HG03139 (cell line): ENCODE results near the gene ATAD3C.
"Not testable (repeated sequence)": the region's sequence is repeated elsewhere in the genome, so short reads cannot be mapped to it uniquely, and the experiment has no call there.

Source experiments
- ATAC-seq: cut with Tn5 transposase; IDR thresholded peaks from one replicate; pipeline ENCODE4 v1.9.1; 2021; ENCODE audit not compliant: unreplicated experiment

The ATAD3C gene

GRCh38 chr1:1418464-1419362, 30.8 kb upstream of the ATAD3C start:
- ATAC-seq, result no peak

- no peak for ATAC-seq
Measured at GRCh38 chr1:1419363-1419812, 30.1 kb upstream of the ATAD3C start.

GRCh38 chr1:1419813-1420653, 29.5 kb upstream of the ATAD3C start:
- no peak for ATAC-seq

- no peak for ATAC-seq
Measured at GRCh38 chr1:1420654-1421141, 28.8 kb upstream of the ATAD3C start.

- ATAC-seq, result no peak
Measured at GRCh38 chr1:1421147-1421906, 28.2 kb upstream of the ATAD3C start, which contains the start of gene ANKRD65. ANKRD65 (minus strand) TSS chr1:1421276; CDS start chr1:1421005, 271 bp downstream.

- no peak for ATAC-seq
Measured at GRCh38 chr1:1421907-1422464, 27.5 kb upstream of the ATAD3C start.

- no peak for ATAC-seq
Measured at GRCh38 chr1:1422465-1423244, 26.8 kb upstream of the ATAD3C start.

- ATAC-seq, result no peak
Measured at GRCh38 chr1:1423245-1423597, 26.3 kb upstream of the ATAD3C start.

- no peak for ATAC-seq
Measured at GRCh38 chr1:1424707-1425106, 24.8 kb upstream of the ATAD3C start.

GRCh38 chr1:1425426-1425752, 24.1 kb upstream of the ATAD3C start:
- no peak for ATAC-seq

GRCh38 chr1:1425753-1426495, 23.6 kb upstream of the ATAD3C start:
- ATAC-seq, result no peak

GRCh38 chr1:1426496-1427105, 22.9 kb upstream of the ATAD3C start:
- no peak for ATAC-seq

- ATAC-seq, result no peak
Measured at GRCh38 chr1:1427106-1427819, 22.2 kb upstream of the ATAD3C start.

GRCh38 chr1:1427820-1428148, 21.7 kb upstream of the ATAD3C start:
- no peak for ATAC-seq

GRCh38 chr1:1428174-1428573, 21.3 kb upstream of the ATAD3C start:
- ATAC-seq, result no peak

- not testable (repeated sequence) for ATAC-seq
Measured at GRCh38 chr1:1428967-1429366, 20.5 kb upstream of the ATAD3C start.

- no peak for ATAC-seq
Measured at GRCh38 chr1:1429671-1430073, 19.8 kb upstream of the ATAD3C start.
